Endothelial cell of umbilical vein (primary cell): ENCODE results near the gene DGKI.

Experiments used
- EZH2 ChIP-seq: IDR thresholded peaks from 2 replicates; pipeline ENCODE4 v1.6.1; 2012; ENCODE audit warnings: borderline replicate concordance, low read depth, mild to moderate bottlenecking, moderate library complexity, low read length, inconsistent platforms; ENCODE audit not compliant: severe bottlenecking
- GATA2 ChIP-seq: IDR thresholded peaks from 2 replicates; pipeline ENCODE4 v1.7.0; 2011; ENCODE audit warnings: low read depth, mild to moderate bottlenecking, moderate library complexity, mixed read lengths, low read length; ENCODE audit not compliant: insufficient read length, insufficient read depth
- JUN ChIP-seq: IDR thresholded peaks from 2 replicates; pipeline ENCODE4 v1.6.1; 2011; ENCODE audit warnings: borderline replicate concordance, low read depth; ENCODE audit not compliant: insufficient read length, insufficient read depth
- MYC ChIP-seq: IDR thresholded peaks from one replicate; pipeline ENCODE4 v1.6.1; 2011; ENCODE audit warnings: mild to moderate bottlenecking, low read depth, low read length
- POLR2A ChIP-seq: IDR thresholded peaks from 2 replicates; pipeline ENCODE4 v1.6.1; 2012; ENCODE audit warnings: low read depth, mild to moderate bottlenecking, control low read depth, low read length
- POLR2AphosphoS5 ChIP-seq: IDR thresholded peaks from 2 replicates; pipeline ENCODE4 v1.6.1; 2012; ENCODE audit warnings: low read depth, mild to moderate bottlenecking, control low read depth, low read length, moderate library complexity; ENCODE audit not compliant: insufficient read depth
- TF ChIP-seq, protein P1 (sequence below): IDR thresholded peaks from 2 replicates; pipeline ENCODE4 v1.6.1; 2011; ENCODE audit not compliant: insufficient read depth, insufficient read length
- TF ChIP-seq, protein P2 (sequence below), 2 donors: IDR thresholded peaks; 1 replicate in 1 of 2; 2 replicates in 1 of 2; pipeline ENCODE4 v1.5.1; 2011; ENCODE audit warnings: low read length in 2 of 2, mild to moderate bottlenecking in 2 of 2, moderate library complexity in 2 of 2, control low read depth in 1 of 2, inconsistent platforms in 1 of 2, low read depth in 1 of 2; ENCODE audit not compliant: insufficient read depth in 1 of 2; ENCODE audit errors: extremely low read depth in 1 of 2

DNA sequence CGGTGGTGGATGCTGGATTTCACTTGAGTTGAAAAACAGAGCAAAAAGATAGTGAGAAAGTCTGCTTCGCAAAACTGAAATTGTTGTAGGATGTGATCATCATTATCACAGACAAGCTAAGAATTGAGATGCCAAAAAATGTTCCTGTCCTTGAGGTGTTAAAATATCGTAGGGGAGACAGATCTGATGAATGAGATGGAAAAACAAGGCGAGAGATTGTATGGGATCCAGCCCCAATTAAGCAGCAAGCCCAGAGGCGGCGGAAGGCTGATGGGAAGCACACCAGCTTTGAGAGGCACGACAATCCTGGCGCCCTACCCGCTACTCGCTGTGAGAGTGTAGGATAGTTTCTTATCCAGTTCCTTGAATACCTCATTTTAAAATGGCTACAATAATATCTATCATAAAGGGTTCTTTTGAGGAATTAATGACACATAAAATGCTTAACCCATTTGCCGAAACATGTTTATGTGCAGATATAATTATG, 372.2 kb downstream of the DGKI start:
- TF ChIP-seq, protein P1, sequence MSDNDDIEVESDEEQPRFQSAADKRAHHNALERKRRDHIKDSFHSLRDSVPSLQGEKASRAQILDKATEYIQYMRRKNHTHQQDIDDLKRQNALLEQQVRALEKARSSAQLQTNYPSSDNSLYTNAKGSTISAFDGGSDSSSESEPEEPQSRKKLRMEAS = no peak
- TF ChIP-seq POLR2A = no peak
- no peak for TF ChIP-seq POLR2AphosphoS5
- TF ChIP-seq, protein P2, sequence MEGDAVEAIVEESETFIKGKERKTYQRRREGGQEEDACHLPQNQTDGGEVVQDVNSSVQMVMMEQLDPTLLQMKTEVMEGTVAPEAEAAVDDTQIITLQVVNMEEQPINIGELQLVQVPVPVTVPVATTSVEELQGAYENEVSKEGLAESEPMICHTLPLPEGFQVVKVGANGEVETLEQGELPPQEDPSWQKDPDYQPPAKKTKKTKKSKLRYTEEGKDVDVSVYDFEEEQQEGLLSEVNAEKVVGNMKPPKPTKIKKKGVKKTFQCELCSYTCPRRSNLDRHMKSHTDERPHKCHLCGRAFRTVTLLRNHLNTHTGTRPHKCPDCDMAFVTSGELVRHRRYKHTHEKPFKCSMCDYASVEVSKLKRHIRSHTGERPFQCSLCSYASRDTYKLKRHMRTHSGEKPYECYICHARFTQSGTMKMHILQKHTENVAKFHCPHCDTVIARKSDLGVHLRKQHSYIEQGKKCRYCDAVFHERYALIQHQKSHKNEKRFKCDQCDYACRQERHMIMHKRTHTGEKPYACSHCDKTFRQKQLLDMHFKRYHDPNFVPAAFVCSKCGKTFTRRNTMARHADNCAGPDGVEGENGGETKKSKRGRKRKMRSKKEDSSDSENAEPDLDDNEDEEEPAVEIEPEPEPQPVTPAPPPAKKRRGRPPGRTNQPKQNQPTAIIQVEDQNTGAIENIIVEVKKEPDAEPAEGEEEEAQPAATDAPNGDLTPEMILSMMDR (IDR thresholded peaks at IDR 0.05; ENCODE audit: extremely low read depth in 1 of 2, insufficient read depth in 1 of 2, low read depth in 1 of 2, low read length in 2 of 2) = no peak
- TF ChIP-seq EZH2 = no peak
- no peak for TF ChIP-seq JUN
- no peak for TF ChIP-seq MYC
- no peak for TF ChIP-seq GATA2
